ENCODE measurements around the gene DPP10. TPM values are rescaled to one million over a fixed set of nuclear protein-coding genes. Genes with fewer than 3 reads are reported as not detected.

DPP10 gene
- total RNA-seq, 6 experiments from 2014 or later, result not detected

- TF ChIP-seq CTCF (IDR thresholded peaks at IDR 0.05), result no peak
- Mint-ChIP-seq H3K4me3 (no peak overlapping the region), H3K36me3 (ENCODE audit: low read depth) (no peaks in the 10 kb centered on the region), H3K9me3 (peaks cover 24% of the 10 kb centered on the region), H3K27ac (no peak overlapping the region), H3K4me1 (ENCODE audit: low read depth) (no peaks in the 10 kb centered on the region), H3K27me3 (ENCODE audit: insufficient read depth) (no peaks in the 10 kb centered on the region)
- no peak for DNase-seq
Observed at GRCh38 chr2:114685102-114685501, 242.7 kb downstream of the DPP10 start.

GRCh38 chr2:114688241-114688640 lies 245.8 kb downstream of the DPP10 start:
- no peaks in the 10 kb centered on the region for H3K36me3 Mint-ChIP-seq (ENCODE audit: low read depth)
- H3K4me1 Mint-ChIP-seq (ENCODE audit: low read depth), result no peaks in the 10 kb centered on the region
- no peak overlapping the region for H3K27ac Mint-ChIP-seq
- TF ChIP-seq CTCF (IDR thresholded peaks at IDR 0.05), result no peak
- H3K9me3 Mint-ChIP-seq, result peaks cover 44% of the 10 kb centered on the region
- DNase-seq, result no peak
- H3K4me3 Mint-ChIP-seq, result no peak overlapping the region
- H3K27me3 Mint-ChIP-seq (ENCODE audit: insufficient read depth), result no peaks in the 10 kb centered on the region

- H3K36me3 Mint-ChIP-seq (ENCODE audit: low read depth), result no peaks in the 10 kb centered on the region
Observed at GRCh38 chr2:114698520-114698919, 256.1 kb downstream of the DPP10 start.

GRCh38 chr2:114699423-114699944 lies 257.0 kb downstream of the DPP10 start:
- Mint-ChIP-seq H3K36me3 (ENCODE audit: low read depth) (no peaks in the 10 kb centered on the region), H3K4me3 (no peak overlapping the region), H3K4me1 (ENCODE audit: low read depth) (no peaks in the 10 kb centered on the region), H3K27ac (no peak overlapping the region), H3K9me3 (peaks cover 39% of the 10 kb centered on the region), H3K27me3 (ENCODE audit: insufficient read depth) (no peaks in the 10 kb centered on the region)
- no peak for TF ChIP-seq CTCF (IDR thresholded peaks at IDR 0.05)
- DNase-seq, result no peak

More at GRCh38 chr2:114698520-114698919, 256.1 kb downstream of the DPP10 start:
- Mint-ChIP-seq H3K4me1 (ENCODE audit: low read depth) (no peaks in the 10 kb centered on the region), H3K4me3 (no peak overlapping the region), H3K27me3 (ENCODE audit: insufficient read depth) (no peaks in the 10 kb centered on the region), H3K9me3 (peaks cover 39% of the 10 kb centered on the region), H3K27ac (no peak overlapping the region)
- DNase-seq, result no peak
- TF ChIP-seq CTCF (IDR thresholded peaks at IDR 0.05), result no peak

- no peak for TF ChIP-seq CTCF (IDR thresholded peaks at IDR 0.05)
- H3K36me3 Mint-ChIP-seq (ENCODE audit: low read depth), result no peaks in the 10 kb centered on the region
- no peak overlapping the region for H3K4me3 Mint-ChIP-seq
- H3K4me1 Mint-ChIP-seq (ENCODE audit: low read depth), result no peaks in the 10 kb centered on the region
- no peak for DNase-seq
- no peak overlapping the region for H3K27ac Mint-ChIP-seq
- H3K27me3 Mint-ChIP-seq (ENCODE audit: insufficient read depth), result no peaks in the 10 kb centered on the region
- peaks cover 31% of the 10 kb centered on the region for H3K9me3 Mint-ChIP-seq
Observed at GRCh38 chr2:114700440-114700839, 258.0 kb downstream of the DPP10 start.

Measured in HFFc6 (cell line).